ENCODE results near the gene STAT4.

STAT4 gene

GRCh38 chr2:191171708-191172355 is 21.0 kb upstream of the STAT4 start:
- DNase-seq: no peak

- DNase-seq: no peak
These were observed 20.5 kb upstream of the STAT4 start for GRCh38 chr2:191171286-191171685.

GRCh38 chr2:191170773-191171172 is 20.0 kb upstream of the STAT4 start:
- DNase-seq: no peak

GRCh38 chr2:191170301-191170636 is 19.5 kb upstream of the STAT4 start:
- DNase-seq: no peak

- DNase-seq: no peak
These were observed 18.9 kb upstream of the STAT4 start for GRCh38 chr2:191169456-191170300.

- DNase-seq: no peak
These were observed 17.0 kb upstream of the STAT4 start for GRCh38 chr2:191167766-191168165.

- no peak for DNase-seq
These were observed 16.1 kb upstream of the STAT4 start for GRCh38 chr2:191166756-191167445.

GRCh38 chr2:191166111-191166755 is 15.4 kb upstream of the STAT4 start:
- DNase-seq: peak; percentile 69

GRCh38 chr2:191165176-191165643 is 14.4 kb upstream of the STAT4 start:
- DNase-seq: peak; percentile 42

GRCh38 chr2:191158747-191159146 is 8.0 kb upstream of the STAT4 start:
- DNase-seq: no peak

GRCh38 chr2:191158193-191158592 is 7.4 kb upstream of the STAT4 start:
- DNase-seq: no peak

- peak; percentile 23 for DNase-seq
These were observed 4.8 kb upstream of the STAT4 start for GRCh38 chr2:191155608-191156071.

- DNase-seq: no peak
These were observed 2.9 kb upstream of the STAT4 start for GRCh38 chr2:191153716-191154115.

GRCh38 chr2:191152482-191153240 is 1.9 kb upstream of the STAT4 start:
- no peak for DNase-seq

- DNase-seq: no peak
These were observed 537 bp upstream of the STAT4 start for GRCh38 chr2:191151331-191151730.

- DNase-seq: no peak
These were observed 579 bp downstream of the STAT4 start for GRCh38 chr2:191150230-191150599.

GRCh38 chr2:191149391-191149790 is 1.4 kb downstream of the STAT4 start:
- DNase-seq: no peak

- DNase-seq: no peak
These were observed 2.0 kb downstream of the STAT4 start for GRCh38 chr2:191148791-191149190.

GRCh38 chr2:191148281-191148680 is 2.5 kb downstream of the STAT4 start:
- no peak for DNase-seq

- no peak for DNase-seq
These were observed 4.9 kb downstream of the STAT4 start for GRCh38 chr2:191145769-191146471.

- DNase-seq: no peak
These were observed 6.6 kb downstream of the STAT4 start for GRCh38 chr2:191144217-191144616.

- no peak for DNase-seq
These were observed 7.0 kb downstream of the STAT4 start for GRCh38 chr2:191143791-191144190.
